NCI-H446 (cell line): ENCODE results near the gene PSME4.
A peak's percentile ranks its signal among the peaks of the same experiment; 100 is the strongest.
"Not testable (repeated sequence)": the region's sequence is repeated elsewhere in the genome, so short reads cannot be mapped to it uniquely, and the experiment has no call there.

ENCODE experiments used
- DNase-seq, 2 experiments: peaks; one replicate each; lab custom pipeline; 2025; lab: John Stamatoyannopoulos, UW

PSME4 gene

GRCh38 chr2:53964987-53965687 lies 5.7 kb downstream of the PSME4 start:
- DNase-seq = no peak

GRCh38 chr2:53964257-53964952 lies 6.4 kb downstream of the PSME4 start:
- no peak for DNase-seq

- not testable (repeated sequence) for DNase-seq
Observed at GRCh38 chr2:53961478-53962216, 9.1 kb downstream of the PSME4 start.

GRCh38 chr2:53960476-53960875 lies 10.3 kb downstream of the PSME4 start:
- DNase-seq = no peak

- no peak for DNase-seq
Observed at GRCh38 chr2:53958443-53958842, 12.3 kb downstream of the PSME4 start.

- no peak for DNase-seq
Observed at GRCh38 chr2:53952519-53952918, 18.3 kb downstream of the PSME4 start.

- DNase-seq = no peak
Observed at GRCh38 chr2:53949457-53949856, 21.3 kb downstream of the PSME4 start.

GRCh38 chr2:53945538-53945937 lies 25.3 kb downstream of the PSME4 start:
- no peak for DNase-seq

- DNase-seq = no peak
Observed at GRCh38 chr2:53944542-53944941, 26.3 kb downstream of the PSME4 start.

GRCh38 chr2:53942280-53942679 lies 28.5 kb downstream of the PSME4 start:
- no peak for DNase-seq

- no peak for DNase-seq
Observed at GRCh38 chr2:53941749-53942148, 29.0 kb downstream of the PSME4 start.

- DNase-seq = no peak
Observed at GRCh38 chr2:53939656-53940055, 31.1 kb downstream of the PSME4 start.

- DNase-seq = no peak
Observed at GRCh38 chr2:53938904-53939303, 31.9 kb downstream of the PSME4 start.

- no peak for DNase-seq
Observed at GRCh38 chr2:53933329-53933728, 37.5 kb downstream of the PSME4 start.

- DNase-seq = not testable (repeated sequence)
Observed at GRCh38 chr2:53926321-53926720, 44.5 kb downstream of the PSME4 start.

- no peak for DNase-seq
Observed at GRCh38 chr2:53913721-53914120, 57.1 kb downstream of the PSME4 start.

- DNase-seq = no peak
Observed at GRCh38 chr2:53911434-53912189, 59.2 kb downstream of the PSME4 start.

GRCh38 chr2:53907582-53907981 lies 63.2 kb downstream of the PSME4 start:
- DNase-seq = no peak

- no peak for DNase-seq
Observed at GRCh38 chr2:53905396-53905795, 65.4 kb downstream of the PSME4 start.

- no peak for DNase-seq
Observed at GRCh38 chr2:53903011-53903410, 67.8 kb downstream of the PSME4 start.

- DNase-seq = no peak
Observed at GRCh38 chr2:53901192-53901591, 69.6 kb downstream of the PSME4 start.

GRCh38 chr2:53896864-53897263 lies 73.9 kb downstream of the PSME4 start:
- peak in 1 of 2 experiments; percentile 4 for DNase-seq
